Activated CD4-positive, alpha-beta T cell treated with anti-CD3 and anti-CD28 coated beads, Interleukin-2, Interleukin-4, amounts not matched to agents 100 ng/mL and 50 ng/mL, durations not matched to agents 16 hours and 8 hours (primary cell): ENCODE measurements around the gene BANP.

Source experiments
- DNase-seq: peaks from one replicate; pipeline ENCODE4 v3.0.0-alpha.2; 2020; ENCODE audit warnings: low spot score

BANP gene

DNA sequence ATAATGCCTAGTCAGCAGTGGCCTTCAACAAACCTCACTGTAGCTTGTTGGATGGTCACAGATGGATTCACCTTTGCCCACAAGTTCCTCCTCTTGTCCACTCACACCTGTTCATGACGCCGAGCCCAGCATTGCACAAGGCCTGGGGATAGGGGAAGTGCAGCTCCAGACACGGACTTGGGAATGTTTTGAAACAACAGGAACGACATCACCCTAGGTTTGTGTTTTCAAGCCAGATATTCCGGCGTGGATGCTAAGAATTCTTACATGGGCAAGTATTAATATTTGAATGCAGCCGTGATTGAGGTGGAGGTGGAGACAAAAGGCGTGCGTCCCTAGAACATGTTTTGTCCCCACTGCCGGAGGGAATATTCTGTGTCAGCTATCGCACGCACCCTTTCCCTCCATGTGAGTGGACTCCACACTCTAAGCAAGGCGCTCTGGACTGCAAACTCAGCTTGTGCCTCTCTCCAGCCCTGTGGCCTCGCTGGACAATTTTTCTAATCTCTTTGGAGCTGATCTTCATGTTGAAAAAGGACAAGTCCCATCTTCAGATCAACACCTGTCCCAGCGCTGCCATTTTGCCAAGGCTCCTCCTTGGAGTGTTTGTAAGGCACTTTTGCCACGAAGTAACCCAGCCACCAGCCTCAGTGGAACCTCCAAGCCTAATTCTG, 2.0 kb upstream of the BANP start:
- DNase-seq = no peak

DNA sequence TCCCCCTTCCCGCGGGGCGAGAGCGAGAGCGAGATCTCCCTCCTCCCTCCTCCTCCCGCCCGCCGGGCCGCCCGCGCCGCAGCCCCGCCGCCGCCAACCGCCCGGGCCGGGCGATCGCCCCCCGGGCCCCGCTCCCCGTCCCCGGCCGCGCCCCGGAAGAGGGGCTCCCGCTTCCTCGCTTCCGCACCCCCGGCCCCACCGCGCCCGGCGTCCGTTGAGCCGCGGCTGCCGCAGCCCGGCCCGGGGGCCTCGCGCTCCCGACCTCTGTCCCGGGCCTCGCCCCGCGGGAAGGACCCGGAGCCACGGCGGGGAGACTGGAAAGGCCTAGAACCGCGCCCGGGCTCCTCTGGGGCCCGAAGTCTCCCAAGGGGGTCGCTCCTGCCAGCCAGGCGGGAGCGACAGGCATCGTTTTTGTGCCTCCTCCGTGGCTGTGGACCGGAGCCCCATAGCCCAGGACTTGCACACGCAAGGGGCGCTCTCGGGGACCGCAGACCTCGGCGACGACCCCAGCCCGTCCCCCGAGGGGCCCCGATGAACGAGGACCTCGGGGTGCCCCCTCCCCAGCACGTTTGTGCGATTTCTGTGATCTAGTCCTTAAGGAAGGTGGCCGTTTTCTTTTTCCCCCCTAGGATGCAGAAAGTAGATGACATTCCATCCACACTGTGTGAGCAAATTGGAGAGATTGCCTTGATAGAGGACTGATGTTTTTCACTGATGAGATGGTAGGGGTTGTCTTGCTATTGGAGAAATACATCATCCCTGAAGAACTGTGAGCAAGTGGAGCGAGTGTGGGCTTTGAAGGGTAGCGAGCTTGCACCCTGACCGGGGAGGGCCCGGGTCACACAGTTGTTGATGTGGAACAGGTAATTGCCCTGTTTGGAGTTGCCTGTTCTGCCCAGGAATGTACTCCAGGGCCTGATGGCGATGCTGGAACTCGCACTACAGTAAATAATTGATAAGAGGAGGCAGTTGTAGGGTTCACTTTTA, 611 bp downstream of the BANP start:
- no peak for DNase-seq

DNA sequence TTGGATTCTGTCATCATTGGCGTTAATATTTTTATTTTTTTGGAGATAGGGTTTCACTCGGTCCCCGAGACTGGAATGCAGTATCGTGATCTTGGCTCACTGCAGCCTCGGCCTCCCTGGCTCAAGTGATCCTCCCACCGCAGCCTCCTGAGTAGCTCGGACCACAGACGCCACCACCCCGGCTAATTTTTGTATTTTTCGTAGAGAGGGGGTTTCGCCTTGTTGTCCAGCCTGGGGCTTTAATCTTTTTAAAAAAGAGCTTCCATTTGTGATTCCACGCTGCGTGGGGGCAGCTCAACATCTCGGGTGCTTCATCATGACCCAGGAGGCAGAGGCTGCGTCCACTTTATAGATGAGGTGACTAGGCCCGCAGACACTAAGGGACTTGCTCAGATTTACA, 1.5 kb downstream of the BANP start:
- no peak for DNase-seq

DNA sequence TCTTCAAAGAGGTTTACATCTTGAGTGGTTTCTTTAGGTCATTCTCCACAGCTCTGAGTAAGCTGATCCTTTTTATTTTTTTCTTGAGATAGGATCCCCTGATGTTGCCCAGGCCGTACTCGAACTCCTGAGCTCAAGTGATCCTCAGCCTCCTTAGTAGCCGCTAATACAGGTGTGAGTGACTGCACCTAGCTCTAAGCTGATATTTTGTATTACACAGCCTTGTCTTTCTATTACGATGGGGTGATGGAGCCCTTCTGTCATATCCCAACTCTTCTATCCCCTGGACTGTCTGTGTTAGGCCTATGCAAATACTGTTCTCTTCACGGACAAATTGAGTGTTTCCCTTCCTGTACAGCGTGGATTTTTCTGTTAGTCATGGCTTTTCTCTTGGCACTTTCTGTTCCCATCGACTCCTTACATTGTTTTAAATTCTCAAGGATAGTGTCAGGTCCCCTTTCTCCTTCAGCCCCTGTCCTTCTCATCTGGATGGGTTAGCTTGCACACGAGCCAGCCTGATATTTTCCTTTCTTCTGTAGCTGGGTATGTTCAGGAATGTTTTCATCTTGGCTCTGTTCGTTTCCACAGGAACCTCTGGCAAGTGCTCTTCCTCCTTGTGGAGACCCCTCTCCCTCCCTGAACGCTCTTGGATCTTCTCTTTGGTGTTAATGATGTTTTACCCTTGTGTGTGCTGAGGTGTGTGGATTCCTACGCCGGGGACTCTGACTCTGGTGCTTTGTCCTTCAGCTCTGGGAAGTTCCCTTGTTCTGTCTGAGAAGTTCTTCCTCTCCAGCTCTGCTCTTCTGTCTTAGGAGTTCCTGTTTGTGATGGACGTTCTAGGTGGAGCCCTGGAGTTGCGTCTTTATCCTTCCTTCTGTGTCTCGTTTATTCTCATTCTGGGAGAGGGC, 2.3 kb downstream of the BANP start:
- no peak for DNase-seq

- DNase-seq = no peak
These were observed 3.1 kb downstream of the BANP start for GRCh38 chr16:87954361-87954760.

GRCh38 chr16:87954826-87955225, 3.6 kb downstream of the BANP start:
- no peak for DNase-seq

- DNase-seq = no peak
These were observed 4.3 kb downstream of the BANP start for GRCh38 chr16:87955302-87956097.

DNA sequence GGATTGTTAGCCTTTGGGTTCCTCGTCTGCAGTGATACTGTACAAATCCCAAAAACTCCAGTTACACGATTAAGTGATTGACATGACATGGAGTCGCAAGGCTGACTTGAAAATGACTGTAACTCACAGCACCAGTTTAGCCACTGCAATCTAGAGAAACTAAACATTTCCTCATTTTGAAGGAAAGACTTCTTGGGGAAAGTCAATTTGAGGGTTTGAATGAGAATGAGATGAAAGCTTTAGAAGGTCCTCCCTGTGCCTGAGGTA, 4.8 kb downstream of the BANP start:
- DNase-seq = no peak

DNA sequence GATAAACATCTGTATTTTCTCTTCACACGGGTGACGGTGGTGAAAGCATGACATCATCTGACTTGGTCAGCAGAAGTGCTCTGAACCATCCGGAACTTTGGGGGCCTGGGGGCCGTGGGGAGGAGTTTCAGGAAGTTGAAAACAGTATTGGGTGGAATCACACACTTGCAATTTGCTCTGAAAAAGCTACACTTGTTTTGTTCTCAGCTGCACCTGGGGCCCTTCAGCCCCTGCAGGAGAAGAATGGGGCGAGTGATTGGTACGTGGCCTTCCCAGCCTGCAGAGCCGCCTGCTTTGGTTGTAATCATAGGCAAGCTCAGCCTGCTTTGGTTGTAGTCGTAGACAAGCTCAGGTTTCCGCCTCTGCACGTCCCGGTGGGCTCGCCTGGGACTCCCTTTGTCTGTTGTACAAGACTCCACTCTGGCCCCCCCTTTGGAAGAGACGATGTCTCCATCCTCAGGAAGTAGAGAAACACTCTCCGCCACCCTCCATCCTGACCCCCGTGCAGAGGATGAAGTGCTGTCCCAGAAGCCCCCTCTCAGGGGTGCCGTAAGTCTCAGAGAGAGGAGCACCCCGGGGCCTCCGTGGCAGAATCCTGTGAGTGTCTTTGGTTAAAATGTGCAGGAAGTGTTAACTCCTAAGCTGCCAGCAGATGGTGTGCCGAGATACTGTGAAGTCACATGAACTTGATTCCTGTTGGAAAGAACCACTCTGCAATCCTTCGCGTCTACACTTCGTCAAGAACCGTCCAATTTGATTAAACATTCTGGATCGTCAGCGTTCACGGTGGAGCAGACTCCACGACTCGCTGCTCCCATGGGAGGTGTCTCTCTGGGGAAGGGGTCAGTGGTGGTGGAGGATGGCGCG, 5.4 kb downstream of the BANP start:
- DNase-seq = peak; percentile 84

DNA sequence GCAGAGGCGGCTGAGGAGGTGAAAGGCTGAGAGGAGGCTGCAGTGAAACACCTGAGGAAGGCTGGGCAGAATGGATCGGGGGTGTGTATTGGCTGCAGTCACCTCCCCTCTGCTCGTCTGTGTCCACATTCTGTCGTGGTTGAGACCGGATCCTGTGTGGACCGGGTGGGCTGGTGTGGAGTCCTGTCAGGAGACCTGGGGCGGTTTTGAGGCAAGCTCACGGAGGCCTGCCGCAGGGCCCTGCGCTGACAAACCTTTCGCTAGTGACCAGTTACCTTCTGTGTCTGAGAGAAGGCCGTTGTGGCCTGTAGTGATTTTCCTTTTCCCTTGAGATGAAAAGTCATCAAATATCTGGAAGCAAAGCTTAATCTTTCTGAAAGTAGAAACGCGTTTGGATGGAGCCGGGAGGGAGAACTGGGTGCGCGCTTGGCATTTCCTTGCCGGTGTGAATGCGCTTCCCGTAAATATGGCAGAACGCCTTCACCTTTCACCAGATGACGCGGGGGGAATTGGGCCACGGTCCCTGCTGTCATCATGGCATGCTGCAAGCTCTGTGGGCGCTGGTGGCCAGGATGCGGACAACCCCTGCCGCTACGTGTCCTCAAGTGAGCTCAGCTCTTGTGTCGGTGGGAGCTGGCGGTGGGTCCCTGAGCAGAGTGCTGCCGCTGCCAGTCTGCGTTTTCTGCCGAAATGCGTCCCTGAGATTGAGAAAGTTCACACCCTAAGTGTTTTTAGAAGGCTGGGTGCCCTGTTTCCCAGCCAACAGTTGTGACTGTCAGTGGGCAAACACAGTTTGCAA, 6.3 kb downstream of the BANP start:
- no peak for DNase-seq

DNA sequence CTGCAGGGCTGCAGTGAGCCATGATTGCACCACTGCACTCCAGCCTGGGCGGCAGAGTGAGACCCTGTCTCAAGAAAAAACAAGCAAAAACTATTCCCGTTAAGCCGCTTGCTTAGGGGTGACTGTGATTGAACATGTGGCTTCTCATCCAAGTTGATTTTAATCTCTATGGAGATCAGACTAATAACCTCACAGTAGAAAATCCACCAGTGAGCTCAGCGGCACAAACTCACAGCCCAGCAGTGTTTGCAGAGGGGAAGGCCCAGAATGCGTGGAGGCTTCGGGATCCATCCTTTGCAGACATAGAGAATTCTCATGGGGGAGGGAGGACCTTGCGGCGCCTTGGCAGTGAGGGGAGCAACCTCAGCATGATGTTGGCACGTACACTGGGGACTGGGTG, 7.4 kb downstream of the BANP start:
- no peak for DNase-seq

- no peak for DNase-seq
These were observed 8.3 kb downstream of the BANP start for GRCh38 chr16:87959391-87959990.

DNA sequence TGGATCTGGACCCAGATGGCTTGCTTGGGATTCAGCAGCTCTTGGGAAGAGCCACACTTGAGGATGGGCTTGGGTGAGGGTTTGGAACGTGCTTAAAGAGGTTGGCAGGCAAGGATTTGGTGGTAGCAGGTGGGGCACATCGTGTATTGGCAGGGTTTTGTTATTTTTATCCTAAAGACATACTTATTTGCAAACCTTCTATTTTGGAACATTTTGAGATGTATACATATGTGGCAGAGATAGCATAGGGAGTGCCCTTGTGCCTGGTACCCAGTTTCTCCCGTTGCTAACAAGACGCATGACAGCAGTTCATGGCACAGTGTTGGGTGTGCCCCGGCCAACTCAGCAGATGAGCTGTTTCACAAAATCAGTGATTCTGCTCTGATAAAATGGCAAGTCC, 9.1 kb downstream of the BANP start:
- DNase-seq = no peak

DNA sequence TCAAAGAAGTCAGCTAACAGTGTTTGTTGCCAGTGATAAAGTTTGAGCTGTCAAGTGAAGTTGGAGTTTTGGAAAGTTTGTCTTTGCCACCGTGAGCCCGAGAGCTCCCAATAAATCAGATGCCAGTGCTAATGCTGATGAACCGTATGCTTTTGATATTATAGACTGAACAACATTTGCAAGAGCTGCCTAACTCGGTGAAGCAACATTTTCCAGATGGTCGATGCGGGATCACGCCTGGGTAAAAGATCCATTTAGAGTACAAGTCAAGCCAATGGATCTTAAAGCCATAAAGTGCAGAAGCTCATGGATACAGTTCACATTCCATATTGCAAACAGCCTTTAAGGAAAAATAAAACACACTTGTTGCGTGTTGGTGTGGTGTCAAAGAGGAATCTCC, 9.6 kb downstream of the BANP start:
- no peak for DNase-seq

- no peak for DNase-seq
These were observed 10.4 kb downstream of the BANP start for GRCh38 chr16:87961623-87962022.

- DNase-seq = peak; percentile 81
These were observed 12.2 kb downstream of the BANP start for GRCh38 chr16:87963400-87963799.

GRCh38 chr16:87964049-87964659, 12.9 kb downstream of the BANP start:
- no peak for DNase-seq

DNA sequence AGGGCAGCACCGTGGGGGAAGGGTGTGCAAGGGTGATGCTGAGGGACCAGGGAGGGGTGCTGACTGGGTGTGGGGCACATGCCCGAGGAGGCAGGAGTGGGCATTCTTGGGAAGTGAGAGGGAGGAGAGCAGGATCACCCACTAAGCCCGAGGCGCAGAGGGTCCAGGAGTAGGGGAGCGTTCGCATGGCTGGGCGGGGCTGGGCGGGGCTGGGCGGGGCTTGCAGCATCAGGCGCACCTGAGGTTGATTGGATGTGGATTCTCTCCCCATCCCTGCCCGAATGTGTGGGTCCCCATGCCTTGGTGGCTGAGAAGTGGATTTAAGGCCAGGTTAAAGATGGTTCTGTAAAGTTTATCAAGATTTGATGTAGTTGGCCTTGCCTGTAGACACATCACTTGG, 14.2 kb downstream of the BANP start:
- DNase-seq = no peak

GRCh38 chr16:87966064-87966645, 14.9 kb downstream of the BANP start:
- no peak for DNase-seq
